Cardiac muscle cell (in vitro differentiated cells and primary cell): Measurements from ENCODE around the gene SUCLG1. TPM values are rescaled to one million over a fixed set of nuclear protein-coding genes. Genes with fewer than 3 reads are reported as not detected.
"Not testable (repeated sequence)": the region's sequence is repeated elsewhere in the genome, so short reads cannot be mapped to it uniquely, and the experiment has no call there.

Experiments
- DNase-seq, 2 donors: peaks; one replicate each; pipeline versions ENCODE4 v3.0.0 to v3.0.0-alpha.2; 2010 to 2017; ENCODE audit warnings: low read depth in 1 of 2, low spot score in 1 of 2
- H3K27ac ChIP-seq: fragments of 200-600 bp; sonication (generic); 2 replicates; pipeline ENCODE4 v1.5.1; 2016
- H3K27me3 ChIP-seq: fragments of 200-600 bp; sonication (generic); 2 replicates; pipeline ENCODE4 v1.6.0; 2016; ENCODE audit warnings: control low read depth
- H3K36me3 ChIP-seq: fragments of 200-600 bp; sonication (generic); 2 replicates; pipeline ENCODE4 v1.5.1; 2016; ENCODE audit warnings: control low read depth
- H3K4me1 ChIP-seq: fragments of 200-600 bp; sonication (generic); 2 replicates; pipeline ENCODE4 v1.8.1; 2017; ENCODE audit warnings: low read depth, mild to moderate bottlenecking, mixed run types
- H3K4me3 ChIP-seq: fragments of 200-600 bp; sonication (generic); 2 replicates; pipeline ENCODE4 v1.5.1; 2016; ENCODE audit warnings: mild to moderate bottlenecking
- H3K9me3 ChIP-seq: fragments of 200-600 bp; sonication (generic); 2 replicates; pipeline ENCODE4 v1.5.1; 2017; ENCODE audit warnings: low read depth, mild to moderate bottlenecking, control low read depth
- polyA plus RNA-seq: library from polyadenylated mRNA; unstranded; fragments of >200 nt; fragmentation: Nextera tagmentation; extraction: Ambion mirVana; gene quantifications from 2 replicates; pipeline ENCODE4 v1.2.1, GENCODE V29; 2016
- total RNA-seq: library from RNA; depleted of rRNA; stranded (reverse); fragments of >200 nt; gene quantifications from 2 replicates; pipeline ENCODE4 v1.2.3, GENCODE V29; 2016
- TF ChIP-seq, protein P1 (sequence below): IDR thresholded peaks from 2 replicates; pipeline ENCODE4 v1.5.1; 2012; ENCODE audit warnings: low read depth, mild to moderate bottlenecking, low read length

SUCLG1 gene
- total and polyA plus RNA-seq, 2 experiments from 2014 or later: 56.4 to 158 TPM

DNA sequence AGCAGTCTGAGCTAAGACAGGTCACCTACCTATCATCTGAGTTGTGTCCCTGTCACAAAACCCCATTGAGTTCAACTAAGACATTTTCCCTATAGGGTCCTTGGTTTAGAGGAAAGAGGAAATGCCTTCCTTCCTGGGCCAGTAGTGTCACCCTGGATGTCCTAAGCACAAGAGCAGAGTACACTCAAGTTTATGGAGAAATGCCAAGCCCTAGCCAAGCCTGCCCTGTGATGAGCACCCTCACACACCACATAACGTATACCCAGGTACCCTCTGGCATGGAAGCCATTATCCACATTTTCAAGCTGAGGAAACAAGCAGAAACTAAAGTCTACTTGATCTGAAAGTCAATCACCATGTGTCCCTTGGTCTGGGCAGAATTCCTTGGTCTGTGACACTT, 37.3 kb downstream of the SUCLG1 start:
- Histone ChIP-seq H3K27me3 (no peaks in the 10 kb centered on the region), H3K27ac (no peak overlapping the region), H3K4me3 (no peak overlapping the region), H3K9me3 (no peaks in the 10 kb centered on the region), H3K36me3 (peaks cover 16% of the 10 kb centered on the region), H3K4me1 (no peaks in the 10 kb centered on the region)
- TF ChIP-seq, protein P1, sequence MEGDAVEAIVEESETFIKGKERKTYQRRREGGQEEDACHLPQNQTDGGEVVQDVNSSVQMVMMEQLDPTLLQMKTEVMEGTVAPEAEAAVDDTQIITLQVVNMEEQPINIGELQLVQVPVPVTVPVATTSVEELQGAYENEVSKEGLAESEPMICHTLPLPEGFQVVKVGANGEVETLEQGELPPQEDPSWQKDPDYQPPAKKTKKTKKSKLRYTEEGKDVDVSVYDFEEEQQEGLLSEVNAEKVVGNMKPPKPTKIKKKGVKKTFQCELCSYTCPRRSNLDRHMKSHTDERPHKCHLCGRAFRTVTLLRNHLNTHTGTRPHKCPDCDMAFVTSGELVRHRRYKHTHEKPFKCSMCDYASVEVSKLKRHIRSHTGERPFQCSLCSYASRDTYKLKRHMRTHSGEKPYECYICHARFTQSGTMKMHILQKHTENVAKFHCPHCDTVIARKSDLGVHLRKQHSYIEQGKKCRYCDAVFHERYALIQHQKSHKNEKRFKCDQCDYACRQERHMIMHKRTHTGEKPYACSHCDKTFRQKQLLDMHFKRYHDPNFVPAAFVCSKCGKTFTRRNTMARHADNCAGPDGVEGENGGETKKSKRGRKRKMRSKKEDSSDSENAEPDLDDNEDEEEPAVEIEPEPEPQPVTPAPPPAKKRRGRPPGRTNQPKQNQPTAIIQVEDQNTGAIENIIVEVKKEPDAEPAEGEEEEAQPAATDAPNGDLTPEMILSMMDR: no peak
- DNase-seq: no peak

DNA sequence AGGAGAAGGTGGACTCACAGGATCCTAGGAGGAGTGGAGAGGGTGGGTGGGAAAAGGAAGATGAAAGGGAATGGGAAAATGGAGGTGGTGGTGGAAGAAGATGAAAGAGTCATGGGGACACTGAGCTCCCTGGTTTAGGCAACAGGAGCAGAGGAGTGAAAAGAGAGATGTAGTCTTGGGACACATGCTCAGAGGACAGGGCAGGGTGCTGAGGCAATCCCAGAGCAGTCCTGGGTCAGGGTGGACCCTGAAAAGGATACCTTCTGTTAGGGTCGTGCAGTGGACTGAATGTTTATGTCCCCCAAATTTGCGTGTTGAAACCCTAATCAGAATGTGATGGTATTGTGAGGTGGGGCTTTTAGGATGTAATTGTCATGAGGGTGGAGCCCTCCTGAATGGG, 37.9 kb downstream of the SUCLG1 start:
- no peaks in the 10 kb centered on the region for H3K9me3 ChIP-seq
- TF ChIP-seq, protein P1: no peak
- H3K27me3 ChIP-seq: no peaks in the 10 kb centered on the region
- no peaks in the 10 kb centered on the region for H3K4me1 ChIP-seq
- H3K4me3 ChIP-seq: no peak overlapping the region
- H3K36me3 ChIP-seq: peaks cover 16% of the 10 kb centered on the region
- DNase-seq: no peak
- H3K27ac ChIP-seq: no peak overlapping the region

DNA sequence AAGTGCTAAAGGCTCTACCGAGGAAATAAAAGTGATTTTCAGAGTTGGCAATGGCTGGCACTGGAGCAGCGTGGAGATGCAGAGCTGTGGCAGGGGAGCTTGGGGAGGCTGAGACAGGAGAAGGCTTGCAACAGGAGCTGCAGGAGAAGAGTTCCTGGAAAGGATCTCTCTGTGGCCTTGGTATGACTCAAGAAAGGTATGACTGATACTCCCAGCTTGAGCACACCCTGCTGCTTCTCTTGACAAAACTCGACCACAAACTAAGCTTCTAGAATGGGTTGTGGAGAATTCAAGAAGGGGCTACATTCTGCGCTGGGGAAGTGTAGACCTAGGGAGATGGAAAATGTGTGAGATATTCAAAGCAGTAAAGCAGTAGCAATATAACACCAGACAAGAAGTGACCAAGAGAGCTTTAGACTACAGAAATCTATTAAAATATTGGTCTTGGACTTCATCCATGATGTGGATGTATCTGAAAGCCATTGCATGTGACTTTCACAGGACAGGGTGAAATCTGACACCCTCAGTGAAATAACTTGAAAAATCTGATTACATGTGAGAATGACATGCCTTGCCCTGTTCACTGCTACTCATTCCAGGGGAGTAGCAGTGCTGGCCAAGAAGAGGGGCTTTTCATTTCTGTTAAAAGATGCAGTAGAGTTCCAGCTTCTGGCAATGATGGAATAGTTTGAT, 41.5 kb downstream of the SUCLG1 start:
- H3K36me3 ChIP-seq: no peaks in the 10 kb centered on the region
- H3K4me3 ChIP-seq: no peak overlapping the region
- DNase-seq: peak in 1 of 2 donors; percentile 5
- H3K27me3 ChIP-seq: no peaks in the 10 kb centered on the region
- H3K27ac ChIP-seq: no peak overlapping the region
- H3K4me1 ChIP-seq: no peaks in the 10 kb centered on the region
- TF ChIP-seq, protein P1: no peak
- H3K9me3 ChIP-seq: no peaks in the 10 kb centered on the region

DNA sequence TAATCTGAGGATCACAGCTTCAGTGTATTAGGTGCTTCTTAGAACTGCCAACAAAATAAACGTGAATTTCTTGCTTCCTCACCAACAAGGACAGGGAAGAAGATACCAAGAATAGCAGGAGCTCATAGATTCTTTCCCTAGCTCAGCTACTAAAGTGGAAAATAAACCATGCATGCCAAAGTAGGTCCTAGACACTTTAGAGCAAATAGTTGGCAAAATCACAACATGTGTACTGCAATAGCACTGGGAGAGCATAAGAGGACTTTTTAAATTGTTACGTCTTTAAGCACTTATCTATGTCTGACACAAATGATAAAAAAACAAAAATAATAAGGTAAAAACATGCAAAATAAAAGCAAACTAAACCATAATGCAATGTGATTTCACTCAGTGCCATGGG, 49.5 kb downstream of the SUCLG1 start:
- H3K27ac ChIP-seq: no peak overlapping the region
- no peak for DNase-seq

DNA sequence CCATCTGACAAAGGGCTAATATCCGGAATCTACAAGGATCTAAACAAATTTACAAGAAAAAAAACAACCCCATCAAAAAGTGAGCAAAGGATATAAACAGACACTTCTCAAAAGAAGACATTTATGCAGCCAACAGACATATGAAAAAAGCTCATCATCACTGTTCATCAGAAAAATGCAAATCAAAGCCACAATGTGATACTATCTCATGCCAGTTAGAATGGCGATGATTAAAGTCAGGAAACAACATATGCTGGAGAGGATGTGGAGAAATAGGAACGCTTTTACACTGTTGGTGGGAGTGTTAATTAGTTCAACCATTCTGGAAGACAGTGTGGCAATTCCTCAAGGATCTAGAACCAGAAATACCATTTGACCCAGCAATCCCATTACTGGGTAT, 57.0 kb downstream of the SUCLG1 start:
- not testable (repeated sequence) for H3K9me3 ChIP-seq, H3K4me1 ChIP-seq, H3K4me3 ChIP-seq, H3K27ac ChIP-seq, H3K27me3 ChIP-seq, DNase-seq, H3K36me3 ChIP-seq

More for the DNA sequence above, 49.5 kb downstream of the SUCLG1 start:
- Histone ChIP-seq H3K9me3 (no peaks in the 10 kb centered on the region), H3K4me3 (no peak overlapping the region), H3K4me1 (no peaks in the 10 kb centered on the region), H3K36me3 (no peaks in the 10 kb centered on the region), H3K27me3 (no peaks in the 10 kb centered on the region)
- TF ChIP-seq, protein P1: no peak

DNA sequence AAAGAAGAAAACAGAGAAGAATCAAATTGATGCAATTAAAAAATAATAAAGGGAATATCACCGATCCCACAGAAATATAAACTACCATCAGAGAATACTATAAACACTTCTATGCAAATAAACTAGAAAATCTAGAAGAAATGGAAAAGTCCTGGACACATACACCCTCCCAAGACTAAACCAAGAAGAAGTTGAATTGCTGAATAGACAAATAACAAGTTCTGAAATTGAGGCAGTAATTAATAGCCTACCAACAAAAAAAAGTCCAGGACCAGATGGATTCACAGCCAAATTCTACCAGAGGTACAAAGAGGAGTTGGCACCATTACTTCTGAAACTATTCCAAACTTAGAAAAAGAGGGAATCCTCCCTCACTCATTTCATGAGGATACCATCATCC, 59.2 kb downstream of the SUCLG1 start:
- not testable (repeated sequence) for DNase-seq, H3K4me1 ChIP-seq, H3K27me3 ChIP-seq, H3K9me3 ChIP-seq, H3K27ac ChIP-seq, H3K36me3 ChIP-seq, H3K4me3 ChIP-seq
